HepG2 (cell line): ENCODE measurements around the gene PTMA. TPM values are rescaled to one million over a fixed set of nuclear protein-coding genes. Genes with fewer than 3 reads are reported as not detected.
A peak's percentile ranks its signal among the peaks of the same experiment; 100 is the strongest.

Experiments used
- DPF2 ChIP-seq: sonication (generic); formaldehyde crosslinking; IDR thresholded peaks from 2 replicates; pipeline ENCODE4 v1.4.0; 2020; ENCODE audit warnings: mild to moderate bottlenecking, low read depth, missing genetic modification reagents, borderline replicate concordance
- FOXA1 ChIP-seq, 2 experiments: fragments of 450-650 bp in 1 of 2; sonication (generic) in 1 of 2; formaldehyde crosslinking in 1 of 2; IDR thresholded peaks; 2 replicates each; pipeline versions ENCODE4 v1.4.0 to v1.6.1; 2016 to 2020; ENCODE audit warnings: missing genetic modification reagents in 1 of 2
- HNRNPK ChIP-seq: fragments of 200-400 bp; formaldehyde crosslinking; IDR thresholded peaks from 2 replicates; pipeline ENCODE4 v1.6.1; 2018; ENCODE audit warnings: low read length, low read depth, moderate library complexity, mild to moderate bottlenecking; ENCODE audit not compliant: poor library complexity, severe bottlenecking
- IRX3 ChIP-seq: sonication (generic); formaldehyde crosslinking; IDR thresholded peaks from 2 replicates; pipeline ENCODE4 v1.8.1; 2023; ENCODE audit warnings: mild to moderate bottlenecking, low read depth, missing genetic modification reagents, borderline replicate concordance
- SATB2 ChIP-seq: sonication (generic); formaldehyde crosslinking; IDR thresholded peaks from 2 replicates; pipeline ENCODE4 v1.5.0; 2020; ENCODE audit warnings: missing genetic modification reagents
- SOX5 ChIP-seq: IDR thresholded peaks from 2 replicates; pipeline ENCODE4 v1.6.1; 2016; ENCODE audit warnings: borderline replicate concordance
- TBX2 ChIP-seq: sonication (generic); formaldehyde crosslinking; IDR thresholded peaks from 2 replicates; pipeline ENCODE4 v1.5.0; 2020; ENCODE audit warnings: missing genetic modification reagents, mild to moderate bottlenecking, borderline replicate concordance
- ZMAT3 ChIP-seq: sonication (generic); formaldehyde crosslinking; conservative IDR thresholded peaks from 2 replicates; pipeline ENCODE4 v1.7.0; 2021; ENCODE audit warnings: missing genetic modification reagents
- ZNF160 ChIP-seq: sonication (generic); formaldehyde crosslinking; IDR thresholded peaks from 2 replicates; pipeline ENCODE4 v1.8.0; 2022; ENCODE audit warnings: mild to moderate bottlenecking, inconsistent platforms, missing genetic modification reagents
- ZNF432 ChIP-seq: sonication (generic); formaldehyde crosslinking; IDR thresholded peaks from 2 replicates; pipeline ENCODE4 v1.5.0; 2020; ENCODE audit warnings: missing genetic modification reagents, mild to moderate bottlenecking, borderline replicate concordance
- ZNF678 ChIP-seq: sonication (generic); formaldehyde crosslinking; IDR thresholded peaks from 2 replicates; pipeline ENCODE4 v1.4.0; 2020; ENCODE audit warnings: mild to moderate bottlenecking, missing genetic modification reagents
- polyA plus RNA-seq, 8 experiments: library from polyadenylated mRNA; depleted of rRNA in 3 of 8; stranded (reverse) in 7 of 8; unstranded in 1 of 8; fragments of >200 nt; fragmentation: Illumina TruSeq in 4 of 8; extraction: Trizol in 4 of 8; gene quantifications; 2 replicates each; pipeline versions ENCODE4 v1.2.1 to v1.2.3, GENCODE V29; 2011 to 2016; ENCODE audit warnings: low read depth in 4 of 8, missing spikeins in 1 of 8, mixed read lengths in 1 of 8; ENCODE audit not compliant: insufficient read depth in 1 of 8
- total RNA-seq, 5 experiments: library from RNA; depleted of rRNA; stranded (reverse); fragments of >200 nt; fragmentation: Illumina TruSeq; extraction: Trizol; gene quantifications; 2 replicates each; pipeline ENCODE4 v1.2.3, GENCODE V29; 2016; ENCODE audit warnings: low read depth in 1 of 5
- TF ChIP-seq, protein P1 (sequence below): sonication (generic); formaldehyde crosslinking; IDR thresholded peaks from 2 replicates; pipeline ENCODE4 v1.8.1; 2023; ENCODE audit warnings: missing genetic modification reagents, inconsistent platforms, borderline replicate concordance
- TF ChIP-seq, protein P2 (sequence below), 2 experiments: sonication (generic) in 1 of 2; formaldehyde crosslinking in 1 of 2; IDR thresholded peaks; 2 replicates each; pipeline versions ENCODE4 v1.6.1 to v1.9.0; 2014 to 2022; ENCODE audit warnings: antibody characterized with exemption in 1 of 2, borderline replicate concordance in 1 of 2, inconsistent platforms in 1 of 2, low read depth in 1 of 2, missing genetic modification reagents in 1 of 2
- TF ChIP-seq, protein P3 (sequence below): sonication (generic); formaldehyde crosslinking; IDR thresholded peaks from 2 replicates; pipeline ENCODE4 v1.4.0; 2020; ENCODE audit warnings: missing genetic modification reagents, borderline replicate concordance
- TF ChIP-seq, protein P4 (sequence below): sonication (generic); formaldehyde crosslinking; IDR thresholded peaks from 2 replicates; pipeline ENCODE4 v1.4.0; 2020; ENCODE audit warnings: missing genetic modification reagents, borderline replicate concordance

Gene PTMA
- total and polyA plus RNA-seq, 2 of the 13 experiments (the other 11 are each of a cell fraction or from before 2014, with no cell fraction given): 190 to 1,086 TPM

DNA sequence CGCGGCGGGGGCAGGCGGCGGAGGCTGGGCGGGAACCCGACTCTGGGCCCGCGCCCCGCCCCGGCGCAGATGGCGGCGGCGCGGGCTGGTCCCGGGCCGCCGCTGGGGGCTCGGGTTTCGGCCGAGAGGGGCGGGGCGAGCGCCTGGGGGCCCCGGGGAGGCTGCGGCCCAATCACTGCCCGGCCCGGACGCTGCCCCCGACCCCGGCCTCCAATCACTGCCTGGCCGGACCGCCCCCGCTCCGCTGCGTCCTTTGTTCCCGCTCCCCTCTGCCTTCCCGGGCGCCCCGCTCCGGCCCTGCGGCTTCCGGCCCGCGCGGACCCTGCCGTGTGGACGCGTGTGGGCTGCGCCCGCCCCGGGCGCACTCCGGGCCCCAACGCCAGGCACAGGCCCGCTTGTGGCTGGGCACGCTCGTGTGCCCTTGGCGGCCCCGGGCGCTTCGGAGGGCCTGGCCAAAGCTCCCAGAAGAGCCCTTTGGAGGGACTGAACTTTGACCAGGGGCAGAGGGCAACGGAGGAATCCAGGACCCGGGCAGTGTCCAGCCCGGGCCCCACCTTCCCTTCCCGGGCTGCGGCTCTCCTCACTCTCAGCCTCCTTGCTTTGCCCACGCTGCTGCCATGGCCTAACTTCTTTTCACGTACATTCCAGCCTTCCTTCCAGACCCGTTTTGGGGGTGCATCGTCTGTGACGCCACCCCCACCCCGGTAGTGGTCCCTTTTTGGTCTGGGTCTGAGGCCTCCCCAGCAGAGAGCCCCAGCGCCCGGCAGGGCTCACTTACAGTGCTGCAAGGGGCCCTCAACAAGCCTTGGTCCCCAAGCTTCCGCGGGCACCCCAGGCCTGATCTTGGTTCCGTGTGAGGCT is 27.1 kb upstream of the PTMA start (continued):
- TF ChIP-seq, protein P1, sequence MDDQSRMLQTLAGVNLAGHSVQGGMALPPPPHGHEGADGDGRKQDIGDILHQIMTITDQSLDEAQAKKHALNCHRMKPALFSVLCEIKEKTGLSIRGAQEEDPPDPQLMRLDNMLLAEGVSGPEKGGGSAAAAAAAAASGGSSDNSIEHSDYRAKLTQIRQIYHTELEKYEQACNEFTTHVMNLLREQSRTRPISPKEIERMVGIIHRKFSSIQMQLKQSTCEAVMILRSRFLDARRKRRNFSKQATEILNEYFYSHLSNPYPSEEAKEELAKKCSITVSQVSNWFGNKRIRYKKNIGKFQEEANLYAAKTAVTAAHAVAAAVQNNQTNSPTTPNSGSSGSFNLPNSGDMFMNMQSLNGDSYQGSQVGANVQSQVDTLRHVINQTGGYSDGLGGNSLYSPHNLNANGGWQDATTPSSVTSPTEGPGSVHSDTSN (CRISPR knock-in tag): no peak
- TF ChIP-seq IRX3 (CRISPR knock-in tag) (peak; percentile 96), DPF2 (CRISPR knock-in tag) (no peak), SATB2 (CRISPR knock-in tag) (no peak), ZMAT3 (peak; percentile 44), SOX5 (CRISPR knock-in tag) (peak; percentile 55), ZNF678 (CRISPR knock-in tag) (0 out of 2 replicates have a peak, but pooled peaks have one; percentile 60), TBX2 (CRISPR knock-in tag) (no peak), ZNF432 (CRISPR knock-in tag) (no peak), HNRNPK (peak; percentile 52), FOXA1 (IDR thresholded peaks at IDR 0.05) (no peak), FOXA1 (CRISPR knock-in tag; IDR thresholded peaks at IDR 0.05) (0 out of 2 replicates have a peak, but pooled peaks have one; percentile 14), ZNF160 (CRISPR knock-in tag) (peak; percentile 74; the same call in 1 of the 2 replicates)
- TF ChIP-seq, protein P2, sequence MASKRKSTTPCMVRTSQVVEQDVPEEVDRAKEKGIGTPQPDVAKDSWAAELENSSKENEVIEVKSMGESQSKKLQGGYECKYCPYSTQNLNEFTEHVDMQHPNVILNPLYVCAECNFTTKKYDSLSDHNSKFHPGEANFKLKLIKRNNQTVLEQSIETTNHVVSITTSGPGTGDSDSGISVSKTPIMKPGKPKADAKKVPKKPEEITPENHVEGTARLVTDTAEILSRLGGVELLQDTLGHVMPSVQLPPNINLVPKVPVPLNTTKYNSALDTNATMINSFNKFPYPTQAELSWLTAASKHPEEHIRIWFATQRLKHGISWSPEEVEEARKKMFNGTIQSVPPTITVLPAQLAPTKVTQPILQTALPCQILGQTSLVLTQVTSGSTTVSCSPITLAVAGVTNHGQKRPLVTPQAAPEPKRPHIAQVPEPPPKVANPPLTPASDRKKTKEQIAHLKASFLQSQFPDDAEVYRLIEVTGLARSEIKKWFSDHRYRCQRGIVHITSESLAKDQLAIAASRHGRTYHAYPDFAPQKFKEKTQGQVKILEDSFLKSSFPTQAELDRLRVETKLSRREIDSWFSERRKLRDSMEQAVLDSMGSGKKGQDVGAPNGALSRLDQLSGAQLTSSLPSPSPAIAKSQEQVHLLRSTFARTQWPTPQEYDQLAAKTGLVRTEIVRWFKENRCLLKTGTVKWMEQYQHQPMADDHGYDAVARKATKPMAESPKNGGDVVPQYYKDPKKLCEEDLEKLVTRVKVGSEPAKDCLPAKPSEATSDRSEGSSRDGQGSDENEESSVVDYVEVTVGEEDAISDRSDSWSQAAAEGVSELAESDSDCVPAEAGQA (IDR thresholded peaks at IDR 0.05; ENCODE audit: low read depth): peak; percentile 53; the same call in 1 of the 2 replicates
- TF ChIP-seq, protein P2 (CRISPR knock-in tag; IDR thresholded peaks at IDR 0.05; ENCODE audit: borderline replicate concordance): peak; percentile 97
- TF ChIP-seq, protein P3, sequence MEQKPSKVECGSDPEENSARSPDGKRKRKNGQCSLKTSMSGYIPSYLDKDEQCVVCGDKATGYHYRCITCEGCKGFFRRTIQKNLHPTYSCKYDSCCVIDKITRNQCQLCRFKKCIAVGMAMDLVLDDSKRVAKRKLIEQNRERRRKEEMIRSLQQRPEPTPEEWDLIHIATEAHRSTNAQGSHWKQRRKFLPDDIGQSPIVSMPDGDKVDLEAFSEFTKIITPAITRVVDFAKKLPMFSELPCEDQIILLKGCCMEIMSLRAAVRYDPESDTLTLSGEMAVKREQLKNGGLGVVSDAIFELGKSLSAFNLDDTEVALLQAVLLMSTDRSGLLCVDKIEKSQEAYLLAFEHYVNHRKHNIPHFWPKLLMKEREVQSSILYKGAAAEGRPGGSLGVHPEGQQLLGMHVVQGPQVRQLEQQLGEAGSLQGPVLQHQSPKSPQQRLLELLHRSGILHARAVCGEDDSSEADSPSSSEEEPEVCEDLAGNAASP (CRISPR knock-in tag): 0 out of 2 replicates have a peak, but pooled peaks have one; percentile 23
- TF ChIP-seq, protein P4, sequence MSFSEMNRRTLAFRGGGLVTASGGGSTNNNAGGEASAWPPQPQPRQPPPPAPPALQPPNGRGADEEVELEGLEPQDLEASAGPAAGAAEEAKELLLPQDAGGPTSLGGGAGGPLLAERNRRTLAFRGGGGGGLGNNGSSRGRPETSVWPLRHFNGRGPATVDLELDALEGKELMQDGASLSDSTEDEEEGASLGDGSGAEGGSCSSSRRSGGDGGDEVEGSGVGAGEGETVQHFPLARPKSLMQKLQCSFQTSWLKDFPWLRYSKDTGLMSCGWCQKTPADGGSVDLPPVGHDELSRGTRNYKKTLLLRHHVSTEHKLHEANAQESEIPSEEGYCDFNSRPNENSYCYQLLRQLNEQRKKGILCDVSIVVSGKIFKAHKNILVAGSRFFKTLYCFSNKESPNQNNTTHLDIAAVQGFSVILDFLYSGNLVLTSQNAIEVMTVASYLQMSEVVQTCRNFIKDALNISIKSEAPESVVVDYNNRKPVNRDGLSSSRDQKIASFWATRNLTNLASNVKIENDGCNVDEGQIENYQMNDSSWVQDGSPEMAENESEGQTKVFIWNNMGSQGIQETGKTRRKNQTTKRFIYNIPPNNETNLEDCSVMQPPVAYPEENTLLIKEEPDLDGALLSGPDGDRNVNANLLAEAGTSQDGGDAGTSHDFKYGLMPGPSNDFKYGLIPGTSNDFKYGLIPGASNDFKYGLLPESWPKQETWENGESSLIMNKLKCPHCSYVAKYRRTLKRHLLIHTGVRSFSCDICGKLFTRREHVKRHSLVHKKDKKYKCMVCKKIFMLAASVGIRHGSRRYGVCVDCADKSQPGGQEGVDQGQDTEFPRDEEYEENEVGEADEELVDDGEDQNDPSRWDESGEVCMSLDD: peak; percentile 33; the same call in 1 of the 2 replicates
